ENCODE data around the gene FSTL4. TPM values are rescaled to one million over a fixed set of nuclear protein-coding genes. Genes with fewer than 3 reads are reported as not detected.

FSTL4 gene
- polyA plus RNA-seq, 1 donor (not counting 4 experiments of a cell fraction or from before 2014, with no cell fraction given), result 1.7 TPM

GRCh38 chr5:133556551-133556950 lies 55.8 kb downstream of the FSTL4 start:
- H3K36me3 ChIP-seq (ENCODE audit: control insufficient read depth in 2 of 2, extremely low read depth in 1 of 2, insufficient read depth in 2 of 2, low read length in 2 of 2), result no peaks in the 10 kb centered on the region
- H3K4me3 ChIP-seq (ENCODE audit: control insufficient read depth in 2 of 3, extremely low read depth in 1 of 3, insufficient read depth in 2 of 3, low read depth in 1 of 3, low read length in 3 of 3), result no peak overlapping the region
- no peak overlapping the region for H2AFZ ChIP-seq (ENCODE audit: control insufficient read depth, low read length)
- no peaks in the 10 kb centered on the region for H4K20me1 ChIP-seq (ENCODE audit: control insufficient read depth, extremely low read depth, insufficient read depth, low read length)
- no peaks in the 10 kb centered on the region for H3K79me2 ChIP-seq (ENCODE audit: control insufficient read depth, insufficient read depth, low read length)
- TF ChIP-seq EZH2 (IDR thresholded peaks at IDR 0.05; ENCODE audit: low read length) (no peak), CTCF (optimal IDR thresholded peaks at IDR 0.05 in 1 of 3, IDR thresholded peaks at IDR 0.05 in 1 of 3, conservative IDR thresholded peaks at IDR 0.05 in 1 of 3; ENCODE audit: extremely low read depth in 1 of 3, insufficient read depth in 2 of 3, low read length in 3 of 3) (no peak)
- no peaks in the 10 kb centered on the region for H3K9me1 ChIP-seq (ENCODE audit: control insufficient read depth, extremely low read depth, insufficient read depth, low read length)
- dilution Hi-C loops (cut with MboI; ENCODE audit: extremely low pct_ligation_motif_present, low sequenced_read_pairs), result no loop called here
- H3K27me3 ChIP-seq (ENCODE audit: control insufficient read depth, extremely low read depth, insufficient read depth, low read length), result peaks cover 18% of the 10 kb centered on the region
- no peaks in the 10 kb centered on the region for H3K4me1 ChIP-seq (ENCODE audit: control insufficient read depth, extremely low read depth, insufficient read depth, low read length)
- DNase-seq (ENCODE audit: low read depth, low spot score) (no peak), FAIRE-seq (no peak)
- H3K27ac ChIP-seq (ENCODE audit: control insufficient read depth, insufficient read depth, low read length), result no peak overlapping the region
- H3K9me3 ChIP-seq (ENCODE audit: control insufficient read depth, low read depth, low read length), result no peaks in the 10 kb centered on the region
- H3K4me2 ChIP-seq (ENCODE audit: control insufficient read depth, extremely low read depth, insufficient read depth, low read depth, low read length), result no peak overlapping the region
- H3K9ac ChIP-seq (ENCODE audit: control insufficient read depth, extremely low read depth, insufficient read depth, low read length), result no peak overlapping the region

GRCh38 chr5:133554279-133554678 lies 58.1 kb downstream of the FSTL4 start:
- Histone ChIP-seq H3K4me2 (ENCODE audit: control insufficient read depth, extremely low read depth, insufficient read depth, low read depth, low read length) (no peak overlapping the region), H3K79me2 (ENCODE audit: control insufficient read depth, insufficient read depth, low read length) (no peaks in the 10 kb centered on the region)
- no peak for FAIRE-seq

More at GRCh38 chr5:133554279-133554678, 58.1 kb downstream of the FSTL4 start:
- Histone ChIP-seq H3K27ac (ENCODE audit: control insufficient read depth, insufficient read depth, low read length) (no peak overlapping the region), H3K36me3 (ENCODE audit: control insufficient read depth in 2 of 2, extremely low read depth in 1 of 2, insufficient read depth in 2 of 2, low read length in 2 of 2) (no peaks in the 10 kb centered on the region), H3K9ac (ENCODE audit: control insufficient read depth, extremely low read depth, insufficient read depth, low read length) (no peak overlapping the region), H3K27me3 (ENCODE audit: control insufficient read depth, extremely low read depth, insufficient read depth, low read length) (peaks cover 18% of the 10 kb centered on the region), H3K4me1 (ENCODE audit: control insufficient read depth, extremely low read depth, insufficient read depth, low read length) (no peaks in the 10 kb centered on the region), H3K9me3 (ENCODE audit: control insufficient read depth, low read depth, low read length) (no peaks in the 10 kb centered on the region), H2AFZ (ENCODE audit: control insufficient read depth, low read length) (no peak overlapping the region), H3K9me1 (ENCODE audit: control insufficient read depth, extremely low read depth, insufficient read depth, low read length) (no peaks in the 10 kb centered on the region), H3K4me3 (ENCODE audit: control insufficient read depth in 2 of 3, extremely low read depth in 1 of 3, insufficient read depth in 2 of 3, low read depth in 1 of 3, low read length in 3 of 3) (no peak overlapping the region), H4K20me1 (ENCODE audit: control insufficient read depth, extremely low read depth, insufficient read depth, low read length) (no peaks in the 10 kb centered on the region)
- dilution Hi-C loops (cut with MboI; ENCODE audit: extremely low pct_ligation_motif_present, low sequenced_read_pairs), result no loop called here
- no peak for DNase-seq (ENCODE audit: low read depth, low spot score)
- TF ChIP-seq EZH2 (IDR thresholded peaks at IDR 0.05; ENCODE audit: low read length), result no peak
- no peak for TF ChIP-seq CTCF (optimal IDR thresholded peaks at IDR 0.05 in 1 of 3, IDR thresholded peaks at IDR 0.05 in 1 of 3, conservative IDR thresholded peaks at IDR 0.05 in 1 of 3; ENCODE audit: extremely low read depth in 1 of 3, insufficient read depth in 2 of 3, low read length in 3 of 3)

All from keratinocyte (primary cell).